OCI-M1 (cell line): ENCODE measurements around the gene PFKP.
"Not testable (repeated sequence)": the region's sequence is repeated elsewhere in the genome, so short reads cannot be mapped to it uniquely, and the experiment has no call there.

Experiments
- DNase-seq: peaks from one replicate; lab custom pipeline; 2025; lab: John Stamatoyannopoulos, UW

The PFKP gene

GRCh38 chr10:3099291-3100092, 32.1 kb downstream of the PFKP start:
- DNase-seq = peak; percentile 24

DNA sequence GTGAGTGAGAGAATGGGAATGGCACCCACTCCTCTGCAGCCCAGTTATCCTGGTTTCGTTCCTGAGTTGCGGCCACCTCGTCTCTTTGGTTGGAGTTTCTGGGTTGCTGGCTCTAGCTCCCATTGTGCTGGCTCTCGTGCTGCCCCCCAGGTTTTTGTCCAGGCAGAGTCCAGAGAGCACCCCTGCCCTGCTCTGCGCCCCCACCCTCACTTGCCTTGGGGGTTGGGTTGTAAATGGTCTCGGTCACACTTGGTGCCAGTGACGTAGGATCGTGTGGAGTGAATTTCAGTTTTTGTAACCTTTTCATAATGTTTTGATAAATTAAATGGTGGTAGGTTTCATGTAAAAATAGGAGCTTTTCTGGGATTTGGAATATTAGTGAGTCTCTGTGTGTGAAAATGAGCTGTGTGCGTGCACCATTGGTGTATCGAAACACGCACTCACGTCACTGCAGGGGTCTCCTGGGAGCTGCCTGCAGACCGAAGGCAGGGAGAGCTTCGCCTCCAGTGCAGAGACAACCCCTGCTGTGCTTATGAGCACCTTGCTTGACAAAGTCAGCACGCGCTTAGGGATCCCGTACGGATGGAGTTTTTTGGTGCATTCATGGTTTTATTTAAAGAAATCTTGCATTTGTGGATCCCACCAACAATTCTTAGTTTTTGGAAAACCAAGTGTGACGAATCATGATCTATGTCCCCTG, 32.9 kb downstream of the PFKP start:
- no peak for DNase-seq

- no peak for DNase-seq
Measured at GRCh38 chr10:3100856-3101640, 33.7 kb downstream of the PFKP start.

GRCh38 chr10:3102720-3103427, 35.5 kb downstream of the PFKP start:
- no peak for DNase-seq

GRCh38 chr10:3103646-3104045, 36.3 kb downstream of the PFKP start:
- no peak for DNase-seq

- DNase-seq = no peak
Measured at GRCh38 chr10:3104251-3104918, 37.0 kb downstream of the PFKP start.

- no peak for DNase-seq
Measured at GRCh38 chr10:3105166-3105565, 37.8 kb downstream of the PFKP start.

DNA sequence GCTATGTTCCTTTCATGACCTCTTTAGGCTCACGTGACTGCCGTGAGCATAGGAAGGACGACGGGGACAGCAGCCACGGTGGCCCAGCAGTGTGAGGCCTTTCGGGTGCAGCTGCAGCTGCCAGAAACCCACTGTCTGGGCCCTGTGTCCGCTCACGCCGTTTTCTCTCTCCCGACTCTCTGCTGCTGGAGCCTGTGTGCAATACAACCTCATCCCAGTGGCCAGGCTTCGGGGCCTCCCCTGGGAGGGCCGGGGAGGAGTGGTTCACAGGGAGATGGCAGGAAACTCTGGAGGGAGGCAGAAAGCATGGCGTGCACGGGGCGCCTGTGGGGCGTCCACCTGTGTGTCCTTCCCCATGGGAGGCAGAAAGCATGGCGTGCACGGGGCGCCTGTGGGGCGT, 38.6 kb downstream of the PFKP start:
- DNase-seq = no peak

- DNase-seq = not testable (repeated sequence)
Measured at GRCh38 chr10:3106328-3106727, 39.0 kb downstream of the PFKP start.

DNA sequence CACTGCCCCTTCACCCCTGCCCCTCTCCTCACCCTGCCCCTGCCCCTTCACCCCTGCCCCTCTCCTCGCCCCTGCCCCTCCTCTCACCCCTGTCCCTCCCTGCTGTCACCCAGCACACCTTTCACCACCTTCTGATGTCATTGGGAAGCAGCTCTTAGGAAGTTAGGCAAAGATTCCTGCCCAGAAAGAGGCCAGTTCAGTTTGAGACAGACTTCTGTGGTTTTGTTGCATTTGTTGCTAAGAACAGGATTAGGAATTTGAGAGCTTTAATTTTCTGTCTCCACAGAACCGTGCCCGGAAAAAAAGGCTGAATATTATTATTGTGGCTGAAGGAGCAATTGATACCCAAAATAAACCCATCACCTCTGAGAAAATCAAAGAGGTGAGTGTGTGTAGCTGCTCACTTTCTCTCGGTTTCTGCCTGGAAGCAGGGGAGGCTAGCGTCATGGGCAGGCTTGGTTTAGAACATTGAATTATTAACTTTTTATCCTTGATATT, 39.6 kb downstream of the PFKP start:
- DNase-seq = no peak

DNA sequence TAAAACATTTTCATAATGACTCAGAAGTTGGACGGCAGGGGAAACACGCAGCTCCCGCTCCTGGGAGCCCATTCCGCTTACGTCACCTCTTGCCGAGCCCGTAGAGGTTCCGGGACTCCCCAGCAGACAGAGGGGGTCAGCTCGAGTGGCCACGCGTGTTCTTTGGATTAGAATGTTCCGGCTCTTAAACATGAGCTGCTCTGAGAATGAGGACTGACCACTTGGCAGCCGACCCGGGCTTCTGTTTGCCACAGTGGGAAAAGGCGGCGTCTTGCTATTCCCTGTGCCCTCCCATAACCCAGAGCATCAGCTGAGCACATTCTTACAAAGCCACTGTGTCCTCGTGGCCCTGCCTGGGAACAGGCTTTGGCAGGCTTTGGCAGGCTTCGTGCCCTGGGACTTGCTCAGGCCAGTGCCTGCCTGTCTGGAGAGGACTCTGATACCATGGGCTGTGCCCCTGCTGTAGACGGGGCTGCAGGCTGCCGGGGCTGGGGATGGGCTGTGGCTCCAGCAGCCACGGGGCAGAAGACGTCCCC, 40.1 kb downstream of the PFKP start:
- no peak for DNase-seq

DNA sequence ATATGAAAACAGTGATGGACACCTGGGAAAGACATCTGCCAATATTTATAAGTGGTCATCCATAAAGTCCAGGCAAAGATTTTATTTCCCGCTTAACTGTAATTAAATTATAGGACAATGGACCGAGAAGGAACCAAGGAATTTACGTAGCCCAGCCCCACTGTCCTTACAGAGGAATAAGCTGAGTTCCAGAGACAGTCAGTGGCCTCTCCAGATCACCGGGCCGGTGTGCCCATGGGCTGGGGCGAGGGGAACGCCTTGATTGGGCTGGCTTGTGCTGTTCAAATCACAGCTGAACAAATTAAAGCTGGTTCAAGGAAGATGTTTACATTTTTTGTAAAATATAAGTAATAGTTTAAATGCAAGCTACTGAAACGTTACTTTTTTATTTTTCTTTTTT, 40.7 kb downstream of the PFKP start:
- no peak for DNase-seq

DNA sequence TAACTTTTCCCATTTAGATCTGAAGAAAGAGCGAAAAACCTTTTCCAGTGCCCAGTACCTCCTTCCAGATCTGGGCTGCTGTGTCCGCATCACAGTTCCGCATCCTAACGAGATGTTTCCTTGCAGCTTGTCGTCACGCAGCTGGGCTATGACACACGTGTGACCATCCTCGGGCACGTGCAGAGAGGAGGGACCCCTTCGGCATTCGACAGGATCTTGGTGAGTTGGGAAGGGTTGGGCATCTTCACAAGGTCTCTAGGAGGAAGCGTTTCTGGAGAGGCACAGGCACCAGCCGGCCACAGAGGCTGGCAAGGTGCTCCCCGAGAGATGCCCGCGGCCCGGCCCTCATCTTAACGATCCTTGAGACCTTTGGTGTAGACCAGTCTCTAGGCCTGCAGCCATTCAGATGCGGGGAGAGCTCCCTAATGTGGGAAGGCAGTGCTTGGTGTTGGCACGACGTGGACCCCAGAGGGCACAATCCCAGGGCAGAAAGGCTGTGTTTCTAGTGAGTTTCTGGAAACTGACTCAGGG, 41.3 kb downstream of the PFKP start:
- DNase-seq = no peak

DNA sequence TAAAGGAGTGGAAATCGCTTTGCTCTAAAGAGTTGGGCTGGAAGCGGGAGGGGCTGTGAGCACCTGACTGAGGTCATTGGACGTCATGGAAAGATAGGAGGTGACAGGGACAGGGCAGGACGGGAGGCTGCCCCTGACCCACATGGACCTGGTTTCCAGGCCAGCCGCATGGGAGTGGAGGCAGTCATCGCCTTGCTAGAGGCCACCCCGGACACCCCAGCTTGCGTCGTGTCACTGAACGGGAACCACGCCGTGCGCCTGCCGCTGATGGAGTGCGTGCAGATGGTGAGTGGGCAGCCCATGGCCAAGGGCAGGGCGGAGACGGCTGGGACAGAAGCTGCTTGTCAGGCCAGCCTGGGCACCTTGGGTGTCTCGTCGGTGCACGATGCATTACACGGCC, 41.8 kb downstream of the PFKP start:
- DNase-seq = no peak

DNA sequence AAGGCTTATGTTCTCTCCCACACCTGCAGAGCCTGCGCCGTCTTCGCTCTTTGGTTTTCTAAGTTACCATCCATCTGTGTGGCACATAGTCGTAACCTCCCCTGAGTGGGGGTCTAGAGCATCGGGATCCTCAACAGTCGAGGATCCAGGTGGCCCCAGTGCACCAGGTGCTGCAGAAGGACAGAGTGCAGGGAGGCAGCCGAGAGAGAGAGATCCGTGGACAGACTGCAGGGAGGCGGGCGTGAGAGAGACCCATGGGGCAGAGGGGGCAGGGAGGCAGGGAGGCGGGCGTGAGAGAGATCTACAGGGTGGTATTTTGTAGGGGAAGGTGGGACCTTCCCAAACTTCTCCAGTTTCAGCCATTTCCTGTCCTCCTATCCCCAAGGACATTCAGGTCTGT, 42.3 kb downstream of the PFKP start:
- no peak for DNase-seq

DNA sequence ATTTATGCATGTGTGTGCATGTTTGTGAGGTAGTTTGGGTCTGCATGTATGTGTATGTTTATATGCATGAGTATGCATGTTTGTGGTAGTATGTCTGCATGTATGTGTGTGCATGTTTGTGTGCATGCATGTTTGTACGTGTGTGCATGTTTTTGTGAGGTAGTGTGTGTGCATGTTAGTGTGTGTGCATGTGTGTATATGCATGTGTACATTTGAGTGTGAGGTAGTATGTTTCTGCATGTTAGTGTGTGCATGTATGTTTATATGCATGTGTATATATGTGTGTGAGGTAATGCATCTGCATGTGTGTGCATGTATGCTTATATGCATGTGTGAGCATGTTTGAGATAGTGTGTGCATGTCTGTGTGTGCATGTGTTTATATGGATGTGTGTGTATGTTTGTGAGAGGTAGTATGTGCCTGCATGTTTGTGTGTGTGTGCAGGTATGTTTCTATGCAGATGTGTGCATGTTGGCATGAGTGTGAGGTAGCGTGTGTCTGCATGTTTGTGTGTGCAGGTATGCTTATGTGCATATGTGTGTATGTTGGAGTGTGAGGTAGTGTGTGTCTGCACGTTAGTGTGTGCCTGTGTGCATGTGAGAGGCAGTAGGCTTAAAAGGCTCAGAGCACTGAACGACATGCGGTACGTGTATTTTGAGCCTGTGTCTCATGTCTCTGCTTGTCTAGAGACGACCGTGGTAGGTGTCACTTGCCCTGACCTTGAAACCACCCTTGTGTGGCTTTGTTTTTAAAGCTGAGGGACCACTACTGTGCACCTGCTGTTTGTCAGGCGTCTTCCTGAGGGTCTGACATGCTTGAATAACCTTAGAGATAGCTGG, 43.7 kb downstream of the PFKP start:
- DNase-seq = no peak

DNA sequence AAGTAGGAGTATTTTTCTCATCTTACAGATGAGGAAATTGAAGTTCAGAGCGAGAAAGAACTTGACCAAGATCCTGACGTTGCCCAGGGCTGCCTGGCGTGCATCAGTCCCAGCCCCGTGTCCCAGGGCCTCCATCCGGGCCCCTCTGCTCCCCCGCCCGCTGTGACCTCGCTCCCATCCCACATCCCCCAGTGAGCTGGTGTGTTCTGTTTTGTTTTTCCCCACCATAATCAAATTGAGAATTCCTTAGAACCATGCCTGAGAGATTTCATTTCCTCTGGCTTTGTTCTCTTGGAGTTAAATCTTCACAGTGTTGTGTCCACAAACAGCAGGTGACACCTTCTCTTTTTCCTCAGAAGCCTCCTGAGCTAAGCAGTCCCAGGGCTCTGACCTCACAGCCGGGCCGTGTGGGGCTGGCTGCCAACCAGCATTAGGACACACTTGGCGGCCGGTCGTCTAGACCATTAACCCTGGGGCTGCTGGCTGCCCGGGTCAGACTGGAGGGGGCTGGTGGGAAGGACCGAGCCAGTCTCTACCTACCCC, 44.3 kb downstream of the PFKP start:
- DNase-seq = no peak

GRCh38 chr10:3113343-3113720, 46.0 kb downstream of the PFKP start:
- DNase-seq = no peak

DNA sequence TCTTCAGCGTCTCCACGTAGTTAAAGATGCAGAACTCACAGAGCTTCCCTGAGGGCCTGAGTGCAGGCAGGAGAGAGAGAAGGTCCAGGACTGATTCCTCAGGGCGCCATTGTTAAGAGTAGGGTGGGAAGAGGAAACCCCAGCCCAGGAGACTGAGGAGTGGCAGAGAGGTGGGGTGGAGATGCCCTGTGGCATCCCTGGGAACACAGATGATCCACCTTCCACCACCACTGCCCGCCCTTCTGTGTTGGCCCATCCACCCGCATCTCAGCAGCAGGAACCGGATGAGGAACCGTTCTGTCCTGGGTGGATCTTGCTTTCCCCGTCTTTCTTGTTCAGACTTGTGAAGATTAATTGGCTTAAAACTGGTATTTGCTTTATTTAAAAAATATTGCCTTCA, 48.3 kb downstream of the PFKP start:
- DNase-seq = no peak
